ENCODE measurements around the gene REEP1. TPM values are rescaled to one million over a fixed set of nuclear protein-coding genes. Genes with fewer than 3 reads are reported as not detected.

REEP1 gene
- total and polyA plus RNA-seq, 2 of the 13 experiments (the other 11 are each of a cell fraction or from before 2014, with no cell fraction given), result 0.27 TPM; not detected in 1

DNA sequence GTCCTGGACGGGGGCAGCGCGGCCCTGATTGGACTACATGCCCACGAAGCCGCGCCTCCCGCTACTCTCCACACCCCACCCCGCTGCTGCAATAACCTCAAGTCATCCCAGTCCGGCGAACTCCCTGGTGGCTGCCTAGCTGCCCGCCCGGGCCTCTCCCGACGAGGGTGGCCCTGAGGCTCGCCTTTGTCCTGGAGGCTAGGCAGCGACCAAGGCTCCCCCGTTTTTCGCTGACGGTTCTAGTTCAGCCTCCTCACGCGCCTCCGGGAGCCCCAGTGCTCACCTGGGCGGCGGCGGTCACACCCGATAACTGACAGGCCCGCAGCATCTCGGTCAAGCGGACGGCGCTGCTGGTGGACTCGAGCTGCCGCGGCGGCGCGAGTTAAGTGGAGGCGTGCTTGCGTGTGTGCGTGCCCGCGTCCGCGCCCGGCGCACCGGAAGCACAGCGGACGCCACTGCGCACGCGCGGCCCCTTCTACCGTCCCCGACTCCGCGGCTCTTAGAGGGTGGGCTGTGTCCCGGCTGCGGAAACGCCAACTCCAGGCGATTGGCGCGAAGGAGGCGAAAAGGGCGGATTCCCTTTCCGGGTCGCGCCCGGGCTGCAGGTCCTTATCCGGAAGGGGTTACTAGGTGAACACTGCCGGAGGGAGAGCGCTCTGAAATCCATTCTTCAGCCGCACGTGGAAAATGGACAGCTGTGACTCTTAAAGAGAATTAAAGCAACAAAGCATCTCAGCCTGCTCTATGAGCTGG, 142.2 kb downstream of the REEP1 start, which contains the start of gene IMMT (continued):
- TF ChIP-seq ZNF292 (CRISPR knock-in tag; IDR thresholded peaks at IDR 0.05; ENCODE audit: borderline replicate concordance, low read depth) (no peak), ZNF207 (IDR thresholded peaks at IDR 0.05; ENCODE audit: borderline replicate concordance) (no peak), NFYB (CRISPR knock-in tag; IDR thresholded peaks at IDR 0.05) (peak; percentile 88), ZNF34 (CRISPR knock-in tag; IDR thresholded peaks at IDR 0.05; ENCODE audit: borderline replicate concordance) (peak; percentile 93; the same call in 1 of the 2 replicates), ZNF225 (CRISPR knock-in tag; IDR thresholded peaks at IDR 0.05) (peak; percentile 96), KMT2B (CRISPR knock-in tag; IDR thresholded peaks at IDR 0.05) (peak; percentile 79), YEATS2 (CRISPR knock-in tag; IDR thresholded peaks at IDR 0.05; ENCODE audit: borderline replicate concordance) (peak; percentile 94), CBX2 (IDR thresholded peaks at IDR 0.05; ENCODE audit: low read depth, low read length) (no peak), CBX2 (CRISPR knock-in tag; IDR thresholded peaks at IDR 0.05; ENCODE audit: low read depth) (peak; percentile 59; the same call in 1 of the 2 replicates), FOXP1 (IDR thresholded peaks at IDR 0.05) (no peak), FOXP1 (CRISPR knock-in tag; IDR thresholded peaks at IDR 0.05) (0 out of 2 replicates have a peak, but pooled peaks have one; percentile 2), HNF4A (CRISPR knock-in tag; IDR thresholded peaks at IDR 0.05) (0 out of 2 replicates have a peak, but pooled peaks have one; percentile 22), EZH2 (conservative IDR thresholded peaks at IDR 0.05; ENCODE audit: low read depth, low read length) (no peak)
- TF ChIP-seq, protein P1, sequence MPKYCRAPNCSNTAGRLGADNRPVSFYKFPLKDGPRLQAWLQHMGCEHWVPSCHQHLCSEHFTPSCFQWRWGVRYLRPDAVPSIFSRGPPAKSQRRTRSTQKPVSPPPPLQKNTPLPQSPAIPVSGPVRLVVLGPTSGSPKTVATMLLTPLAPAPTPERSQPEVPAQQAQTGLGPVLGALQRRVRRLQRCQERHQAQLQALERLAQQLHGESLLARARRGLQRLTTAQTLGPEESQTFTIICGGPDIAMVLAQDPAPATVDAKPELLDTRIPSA (CRISPR knock-in tag; IDR thresholded peaks at IDR 0.05; ENCODE audit: borderline replicate concordance), result peak; percentile 81; the same call in 1 of the 2 replicates
- TF ChIP-seq, protein P2, sequence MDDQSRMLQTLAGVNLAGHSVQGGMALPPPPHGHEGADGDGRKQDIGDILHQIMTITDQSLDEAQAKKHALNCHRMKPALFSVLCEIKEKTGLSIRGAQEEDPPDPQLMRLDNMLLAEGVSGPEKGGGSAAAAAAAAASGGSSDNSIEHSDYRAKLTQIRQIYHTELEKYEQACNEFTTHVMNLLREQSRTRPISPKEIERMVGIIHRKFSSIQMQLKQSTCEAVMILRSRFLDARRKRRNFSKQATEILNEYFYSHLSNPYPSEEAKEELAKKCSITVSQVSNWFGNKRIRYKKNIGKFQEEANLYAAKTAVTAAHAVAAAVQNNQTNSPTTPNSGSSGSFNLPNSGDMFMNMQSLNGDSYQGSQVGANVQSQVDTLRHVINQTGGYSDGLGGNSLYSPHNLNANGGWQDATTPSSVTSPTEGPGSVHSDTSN (CRISPR knock-in tag; IDR thresholded peaks at IDR 0.05; ENCODE audit: borderline replicate concordance), result 0 out of 2 replicates have a peak, but pooled peaks have one; percentile 76
- TF ChIP-seq, protein P3, sequence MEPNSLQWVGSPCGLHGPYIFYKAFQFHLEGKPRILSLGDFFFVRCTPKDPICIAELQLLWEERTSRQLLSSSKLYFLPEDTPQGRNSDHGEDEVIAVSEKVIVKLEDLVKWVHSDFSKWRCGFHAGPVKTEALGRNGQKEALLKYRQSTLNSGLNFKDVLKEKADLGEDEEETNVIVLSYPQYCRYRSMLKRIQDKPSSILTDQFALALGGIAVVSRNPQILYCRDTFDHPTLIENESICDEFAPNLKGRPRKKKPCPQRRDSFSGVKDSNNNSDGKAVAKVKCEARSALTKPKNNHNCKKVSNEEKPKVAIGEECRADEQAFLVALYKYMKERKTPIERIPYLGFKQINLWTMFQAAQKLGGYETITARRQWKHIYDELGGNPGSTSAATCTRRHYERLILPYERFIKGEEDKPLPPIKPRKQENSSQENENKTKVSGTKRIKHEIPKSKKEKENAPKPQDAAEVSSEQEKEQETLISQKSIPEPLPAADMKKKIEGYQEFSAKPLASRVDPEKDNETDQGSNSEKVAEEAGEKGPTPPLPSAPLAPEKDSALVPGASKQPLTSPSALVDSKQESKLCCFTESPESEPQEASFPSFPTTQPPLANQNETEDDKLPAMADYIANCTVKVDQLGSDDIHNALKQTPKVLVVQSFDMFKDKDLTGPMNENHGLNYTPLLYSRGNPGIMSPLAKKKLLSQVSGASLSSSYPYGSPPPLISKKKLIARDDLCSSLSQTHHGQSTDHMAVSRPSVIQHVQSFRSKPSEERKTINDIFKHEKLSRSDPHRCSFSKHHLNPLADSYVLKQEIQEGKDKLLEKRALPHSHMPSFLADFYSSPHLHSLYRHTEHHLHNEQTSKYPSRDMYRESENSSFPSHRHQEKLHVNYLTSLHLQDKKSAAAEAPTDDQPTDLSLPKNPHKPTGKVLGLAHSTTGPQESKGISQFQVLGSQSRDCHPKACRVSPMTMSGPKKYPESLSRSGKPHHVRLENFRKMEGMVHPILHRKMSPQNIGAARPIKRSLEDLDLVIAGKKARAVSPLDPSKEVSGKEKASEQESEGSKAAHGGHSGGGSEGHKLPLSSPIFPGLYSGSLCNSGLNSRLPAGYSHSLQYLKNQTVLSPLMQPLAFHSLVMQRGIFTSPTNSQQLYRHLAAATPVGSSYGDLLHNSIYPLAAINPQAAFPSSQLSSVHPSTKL (CRISPR knock-in tag; IDR thresholded peaks at IDR 0.05), result peak; percentile 22
- TF ChIP-seq, protein P4, sequence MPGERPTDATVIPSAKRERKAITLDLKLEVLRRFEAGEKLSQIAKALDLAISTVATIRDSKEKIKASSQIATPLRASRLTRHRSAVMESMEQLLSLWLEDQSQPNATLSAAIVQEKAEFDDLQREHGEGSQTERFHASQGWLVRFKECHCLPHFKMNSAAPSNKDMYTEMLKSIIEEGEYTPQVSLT (CRISPR knock-in tag; IDR thresholded peaks at IDR 0.05; ENCODE audit: borderline replicate concordance, low read depth), result no peak; the same call in 1 of the 2 replicates
- TF ChIP-seq, protein P5, sequence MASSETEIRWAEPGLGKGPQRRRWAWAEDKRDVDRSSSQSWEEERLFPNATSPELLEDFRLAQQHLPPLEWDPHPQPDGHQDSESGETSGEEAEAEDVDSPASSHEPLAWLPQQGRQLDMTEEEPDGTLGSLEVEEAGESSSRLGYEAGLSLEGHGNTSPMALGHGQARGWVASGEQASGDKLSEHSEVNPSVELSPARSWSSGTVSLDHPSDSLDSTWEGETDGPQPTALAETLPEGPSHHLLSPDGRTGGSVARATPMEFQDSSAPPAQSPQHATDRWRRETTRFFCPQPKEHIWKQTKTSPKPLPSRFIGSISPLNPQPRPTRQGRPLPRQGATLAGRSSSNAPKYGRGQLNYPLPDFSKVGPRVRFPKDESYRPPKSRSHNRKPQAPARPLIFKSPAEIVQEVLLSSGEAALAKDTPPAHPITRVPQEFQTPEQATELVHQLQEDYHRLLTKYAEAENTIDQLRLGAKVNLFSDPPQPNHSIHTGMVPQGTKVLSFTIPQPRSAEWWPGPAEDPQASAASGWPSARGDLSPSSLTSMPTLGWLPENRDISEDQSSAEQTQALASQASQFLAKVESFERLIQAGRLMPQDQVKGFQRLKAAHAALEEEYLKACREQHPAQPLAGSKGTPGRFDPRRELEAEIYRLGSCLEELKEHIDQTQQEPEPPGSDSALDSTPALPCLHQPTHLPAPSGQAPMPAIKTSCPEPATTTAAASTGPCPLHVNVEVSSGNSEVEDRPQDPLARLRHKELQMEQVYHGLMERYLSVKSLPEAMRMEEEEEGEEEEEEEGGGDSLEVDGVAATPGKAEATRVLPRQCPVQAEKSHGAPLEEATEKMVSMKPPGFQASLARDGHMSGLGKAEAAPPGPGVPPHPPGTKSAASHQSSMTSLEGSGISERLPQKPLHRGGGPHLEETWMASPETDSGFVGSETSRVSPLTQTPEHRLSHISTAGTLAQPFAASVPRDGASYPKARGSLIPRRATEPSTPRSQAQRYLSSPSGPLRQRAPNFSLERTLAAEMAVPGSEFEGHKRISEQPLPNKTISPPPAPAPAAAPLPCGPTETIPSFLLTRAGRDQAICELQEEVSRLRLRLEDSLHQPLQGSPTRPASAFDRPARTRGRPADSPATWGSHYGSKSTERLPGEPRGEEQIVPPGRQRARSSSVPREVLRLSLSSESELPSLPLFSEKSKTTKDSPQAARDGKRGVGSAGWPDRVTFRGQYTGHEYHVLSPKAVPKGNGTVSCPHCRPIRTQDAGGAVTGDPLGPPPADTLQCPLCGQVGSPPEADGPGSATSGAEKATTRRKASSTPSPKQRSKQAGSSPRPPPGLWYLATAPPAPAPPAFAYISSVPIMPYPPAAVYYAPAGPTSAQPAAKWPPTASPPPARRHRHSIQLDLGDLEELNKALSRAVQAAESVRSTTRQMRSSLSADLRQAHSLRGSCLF (CRISPR knock-in tag; IDR thresholded peaks at IDR 0.05; ENCODE audit: borderline replicate concordance), result no peak
